Brain pericyte (primary cell): ENCODE measurements around the gene ACTN1.
"Not testable (repeated sequence)": the region's sequence is repeated elsewhere in the genome, so short reads cannot be mapped to it uniquely, and the experiment has no call there.

Experiments
- DNase-seq: peaks from one replicate; pipeline ENCODE4 v3.0.0-alpha.2; 2012; ENCODE audit warnings: low read depth, low spot score

The ACTN1 gene

GRCh38 chr14:68986926-68987652 is 8.0 kb upstream of the ACTN1 start:
- DNase-seq: no peak

GRCh38 chr14:68986225-68986624 is 7.1 kb upstream of the ACTN1 start:
- no peak for DNase-seq

- DNase-seq: no peak
Measured at GRCh38 chr14:68984686-68985085, 5.6 kb upstream of the ACTN1 start.

- DNase-seq: no peak
Measured at GRCh38 chr14:68983191-68983590, 4.1 kb upstream of the ACTN1 start.

GRCh38 chr14:68982581-68982980 is 3.5 kb upstream of the ACTN1 start:
- no peak for DNase-seq

- DNase-seq: no peak
Measured at GRCh38 chr14:68981539-68981976, 2.5 kb upstream of the ACTN1 start.

- no peak for DNase-seq
Measured at GRCh38 chr14:68981139-68981538, 2.0 kb upstream of the ACTN1 start.

- no peak for DNase-seq
Measured at GRCh38 chr14:68979722-68980451, 785 bp upstream of the ACTN1 start.

GRCh38 chr14:68978172-68978911 is 760 bp downstream of the ACTN1 start:
- no peak for DNase-seq

GRCh38 chr14:68977718-68978171 is 1.4 kb downstream of the ACTN1 start:
- no peak for DNase-seq

- no peak for DNase-seq
Measured at GRCh38 chr14:68977180-68977717, 1.9 kb downstream of the ACTN1 start.

- no peak for DNase-seq
Measured at GRCh38 chr14:68976160-68977067, 2.7 kb downstream of the ACTN1 start.

GRCh38 chr14:68975667-68976066 is 3.4 kb downstream of the ACTN1 start:
- DNase-seq: no peak

GRCh38 chr14:68974759-68975347 is 4.2 kb downstream of the ACTN1 start:
- DNase-seq: no peak

GRCh38 chr14:68973639-68974038 is 5.5 kb downstream of the ACTN1 start:
- DNase-seq: no peak

- not testable (repeated sequence) for DNase-seq
Measured at GRCh38 chr14:68973219-68973565, 5.9 kb downstream of the ACTN1 start.

- DNase-seq: no peak
Measured at GRCh38 chr14:68972507-68973218, 6.4 kb downstream of the ACTN1 start.

- DNase-seq: no peak
Measured at GRCh38 chr14:68971411-68972035, 7.6 kb downstream of the ACTN1 start.

- DNase-seq: no peak
Measured at GRCh38 chr14:68970736-68971135, 8.4 kb downstream of the ACTN1 start.
